DMS53 treated with DMSO at 0.1 percent for 48 hours (cell line): ENCODE results near the gene SPDYE16.
"Not testable (repeated sequence)": the region's sequence is repeated elsewhere in the genome, so short reads cannot be mapped to it uniquely, and the experiment has no call there.

Experiments used
- DNase-seq: peaks from one replicate; lab custom pipeline; 2025; ENCODE audit not compliant: unreplicated experiment; lab: John Stamatoyannopoulos, UW

The SPDYE16 gene

GRCh38 chr7:76549855-76550248 is 6.8 kb upstream of the SPDYE16 start:
- DNase-seq, result not testable (repeated sequence)

GRCh38 chr7:76549025-76549854 is 6.1 kb upstream of the SPDYE16 start:
- DNase-seq, result peak; percentile 78

- not testable (repeated sequence) for DNase-seq
These were observed 11.5 kb downstream of the SPDYE16 start for GRCh38 chr7:76531643-76532042.

- not testable (repeated sequence) for DNase-seq
These were observed 16.9 kb downstream of the SPDYE16 start for GRCh38 chr7:76526183-76526582.

GRCh38 chr7:76516932-76517331 is 26.2 kb downstream of the SPDYE16 start:
- DNase-seq, result not testable (repeated sequence)

GRCh38 chr7:76515999-76516443 is 27.1 kb downstream of the SPDYE16 start:
- DNase-seq, result no peak

- no peak for DNase-seq
These were observed 27.9 kb downstream of the SPDYE16 start for GRCh38 chr7:76514926-76515771.

GRCh38 chr7:76513817-76514799 is 29.0 kb downstream of the SPDYE16 start:
- no peak for DNase-seq

GRCh38 chr7:76512941-76513816 is 29.9 kb downstream of the SPDYE16 start:
- no peak for DNase-seq

- not testable (repeated sequence) for DNase-seq
These were observed 30.9 kb downstream of the SPDYE16 start for GRCh38 chr7:76511911-76512885.

- not testable (repeated sequence) for DNase-seq
These were observed 31.7 kb downstream of the SPDYE16 start for GRCh38 chr7:76511200-76511910.

- DNase-seq, result no peak
These were observed 32.9 kb downstream of the SPDYE16 start, which contains the start of gene UPK3B for GRCh38 chr7:76509931-76510877. TSS of gene UPK3B (plus strand) at chr7:76510552. CDS start at chr7:76510653, 101 bp downstream.

- DNase-seq, result no peak
These were observed 35.2 kb downstream of the SPDYE16 start for GRCh38 chr7:76507723-76508406.

GRCh38 chr7:76506643-76507042 is 36.5 kb downstream of the SPDYE16 start:
- DNase-seq, result not testable (repeated sequence)

- DNase-seq, result no peak
These were observed 37.0 kb downstream of the SPDYE16 start for GRCh38 chr7:76506081-76506440.
